Adrenal gland (tissue), 12 donors: Measurements from ENCODE around the gene TRIM16. TPM values are rescaled to one million over a fixed set of nuclear protein-coding genes. Genes with fewer than 3 reads are reported as not detected.

Experiments used
- DNase-seq, 7 donors: peaks; one replicate each; pipeline ENCODE4 v3.0.0-alpha.2; 2019 to 2020
- H3K27ac ChIP-seq, 5 donors: fragments of 200-600 bp; sonication (generic) in 4 of 5; 1 replicate in 3 of 5; 2 replicates in 2 of 5; pipeline versions ENCODE4 v1.5.1 to v1.8.0; 2016 to 2020; ENCODE audit warnings: mild to moderate bottlenecking in 1 of 5
- H3K27me3 ChIP-seq: fragments of 200-600 bp; 2 replicates; pipeline ENCODE4 v1.8.0; 2021
- H3K36me3 ChIP-seq, 2 donors: fragments of 200-600 bp; replicated peaks in 1 of 2; 1 replicate in 1 of 2; 2 replicates in 1 of 2; pipeline versions ENCODE4 v1.5.1 to v1.8.0; 2018 to 2022
- H3K4me1 ChIP-seq, 2 donors: fragments of 200-600 bp; replicated peaks in 1 of 2; 1 replicate in 1 of 2; 2 replicates in 1 of 2; pipeline versions ENCODE4 v1.5.1 to v1.8.0; 2018 to 2021
- H3K4me3 ChIP-seq, 4 donors: fragments of 200-600 bp; sonication (generic) in 3 of 4; one replicate each; pipeline ENCODE4 v1.5.1; 2016 to 2018
- H3K9me3 ChIP-seq, 3 donors: fragments of 200-600 bp; sonication (generic) in 1 of 3; replicated peaks in 1 of 3; 1 replicate in 2 of 3; 2 replicates in 1 of 3; pipeline versions ENCODE4 v1.5.1 to v1.8.0; 2016 to 2021
- POLR2A ChIP-seq, 2 donors: fragments of 450-650 bp; IDR thresholded peaks; one replicate each; pipeline ENCODE4 v1.6.1; 2017; ENCODE audit warnings: antibody characterized with exemption in 2 of 2, mild to moderate bottlenecking in 2 of 2, moderate library complexity in 1 of 2
- WGBS, 4 donors: extraction: QIAGEN DNeasy Blood & Tissue Kit in 2 of 4; methylation state at CpG; one replicate each; pipeline versions ENCODE4 v1.1.5 to v1.1.7; 2013 to 2017; 5-methylcytosine and 5-hydroxymethylcytosine counted together
- intact Hi-C, 2 donors: fragments of 100-400 bp; cut with DNase I; formaldehyde crosslinking; loops; one replicate each; pipeline versions ENCODE4 v1.14.1 to v1.15.0; 2022 to 2023
- polyA plus RNA-seq, 3 donors: library from polyadenylated mRNA; stranded (reverse); fragments of 200-250 nt in 2 of 3; fragments of 350-450 nt in 1 of 3; fragmentation: Illumina TruSeq in 1 of 3; extraction: RNeasy Lipid Tissue Mini Kit (QIAGEN cat#74804) in 1 of 3; gene quantifications; one replicate each; pipeline ENCODE4 v1.2.3, GENCODE V29; 2013 to 2014
- total RNA-seq, 9 donors: library from RNA; depleted of rRNA in 4 of 9; stranded (reverse); fragments of >200 nt in 4 of 9; fragments of 120-200 nt in 1 of 9; fragmentation: NEBNext Ultra II Directional in 1 of 9; extraction: Animal tissue kit (Norgen Biotek cat#: 25700) in 1 of 9; gene quantifications; one replicate each; pipeline versions ENCODE4 v1.1.0 to v1.2.4, GENCODE V29; 2013 to 2023
- TF ChIP-seq, protein P1 (sequence below), 6 experiments: fragments of 450-650 bp in 4 of 6; fragments of 200-600 bp in 2 of 6; sonication (generic) in 1 of 6; IDR thresholded peaks; 1 replicate in 5 of 6; 2 replicates in 1 of 6; pipeline versions ENCODE4 v1.5.1 to v1.8.0; 2016 to 2021; ENCODE audit warnings: antibody characterized with exemption in 6 of 6, mild to moderate bottlenecking in 2 of 6, moderate library complexity in 1 of 6
- donor health status: healthy with polysubstance abuse.
- donor health status: Bipolar disorder and iron deficiency.
- donor health status: DM: yes; HTN: yes; CAD: no.
- donor health status: DM: no; HTN: no; CAD: no.
- donor health status: DM: no; HTN: no; CAD: no.
- donor health status: DM: yes; HTN: yes; CAD: no.

TRIM16 gene
- total and polyA plus RNA-seq, 12 donors, result 7.1 to 109 (median 45.3) TPM

- 71 to 79% (median 75%) methylated on average over 3 to 4 of the region's 4 CpGs for WGBS, 4 donors
- H3K9me3 ChIP-seq, result no peaks in the 10 kb centered on the region
- TF ChIP-seq, protein P1, sequence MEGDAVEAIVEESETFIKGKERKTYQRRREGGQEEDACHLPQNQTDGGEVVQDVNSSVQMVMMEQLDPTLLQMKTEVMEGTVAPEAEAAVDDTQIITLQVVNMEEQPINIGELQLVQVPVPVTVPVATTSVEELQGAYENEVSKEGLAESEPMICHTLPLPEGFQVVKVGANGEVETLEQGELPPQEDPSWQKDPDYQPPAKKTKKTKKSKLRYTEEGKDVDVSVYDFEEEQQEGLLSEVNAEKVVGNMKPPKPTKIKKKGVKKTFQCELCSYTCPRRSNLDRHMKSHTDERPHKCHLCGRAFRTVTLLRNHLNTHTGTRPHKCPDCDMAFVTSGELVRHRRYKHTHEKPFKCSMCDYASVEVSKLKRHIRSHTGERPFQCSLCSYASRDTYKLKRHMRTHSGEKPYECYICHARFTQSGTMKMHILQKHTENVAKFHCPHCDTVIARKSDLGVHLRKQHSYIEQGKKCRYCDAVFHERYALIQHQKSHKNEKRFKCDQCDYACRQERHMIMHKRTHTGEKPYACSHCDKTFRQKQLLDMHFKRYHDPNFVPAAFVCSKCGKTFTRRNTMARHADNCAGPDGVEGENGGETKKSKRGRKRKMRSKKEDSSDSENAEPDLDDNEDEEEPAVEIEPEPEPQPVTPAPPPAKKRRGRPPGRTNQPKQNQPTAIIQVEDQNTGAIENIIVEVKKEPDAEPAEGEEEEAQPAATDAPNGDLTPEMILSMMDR (IDR thresholded peaks at IDR 0.05), result no peak
- no peak overlapping the region for H3K27ac ChIP-seq
- intact Hi-C loops, result no loop called here
- H3K27me3 ChIP-seq, result no peaks in the 10 kb centered on the region
- peak in 5 of 7 donors; percentile 54 to 73 (median 65) for DNase-seq
- no peak overlapping the region for H3K4me3 ChIP-seq
- H3K36me3 ChIP-seq, result no peaks in the 10 kb centered on the region
- H3K4me1 ChIP-seq, result peaks cover 4 to 8% of the 10 kb centered on the region in 2 donors
Measured at GRCh38 chr17:15659663-15660062, 24.4 kb downstream of the TRIM16 start.

- intact Hi-C loops, result no loop called here
- H3K4me3 ChIP-seq, result no peak overlapping the region
- no peak overlapping the region for H3K27ac ChIP-seq
- peaks cover 9 to 11% of the 10 kb centered on the region in 2 donors for H3K4me1 ChIP-seq
- 96 to 98% (median 97%) methylated on average over 6 of the region's 6 CpGs for WGBS, 4 donors
- DNase-seq, result no peak
- H3K9me3 ChIP-seq, result no peaks in the 10 kb centered on the region
- H3K27me3 ChIP-seq, result no peaks in the 10 kb centered on the region
- no peaks in the 10 kb centered on the region for H3K36me3 ChIP-seq
- no peak for TF ChIP-seq POLR2A (IDR thresholded peaks at IDR 0.05)
- TF ChIP-seq, protein P1 (IDR thresholded peaks at IDR 0.05), result no peak
Measured at GRCh38 chr17:15659236-15659635, 24.9 kb downstream of the TRIM16 start.

DNA sequence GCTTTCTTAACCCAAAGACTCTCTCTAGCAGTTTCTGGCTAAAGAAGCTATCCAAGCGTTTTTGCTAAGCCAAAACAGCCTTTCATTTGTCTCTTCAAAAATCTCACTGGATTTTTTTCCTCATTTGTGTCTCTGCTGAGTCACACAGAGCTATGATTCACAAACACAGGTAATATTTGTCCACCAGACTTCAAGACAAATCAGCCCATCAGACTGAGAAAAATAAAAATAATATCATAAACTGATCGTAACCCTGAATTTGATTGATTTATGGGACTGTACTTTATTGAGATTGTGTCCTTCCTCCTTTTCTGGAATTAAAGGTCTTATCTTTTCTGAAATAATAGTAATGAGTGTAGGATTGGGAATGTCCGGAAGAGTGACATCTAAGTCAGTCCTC lies 25.8 kb downstream of the TRIM16 start:
- H3K36me3 ChIP-seq, result no peaks in the 10 kb centered on the region
- no peak overlapping the region for H3K27ac ChIP-seq
- H3K9me3 ChIP-seq, result no peaks in the 10 kb centered on the region
- peaks cover 12 to 20% of the 10 kb centered on the region in 2 donors for H3K4me1 ChIP-seq
- intact Hi-C loops, result no loop called here
- no peak overlapping the region for H3K4me3 ChIP-seq
- no peaks in the 10 kb centered on the region for H3K27me3 ChIP-seq
- no peak for DNase-seq
- TF ChIP-seq POLR2A (IDR thresholded peaks at IDR 0.05), result no peak
- TF ChIP-seq, protein P1 (IDR thresholded peaks at IDR 0.05), result no peak
- 63 to 67% (median 65%) methylated on average over 3 of the region's 3 CpGs for WGBS, 4 donors

GRCh38 chr17:15657868-15658267 lies 26.2 kb downstream of the TRIM16 start:
- Histone ChIP-seq H3K27me3 (no peaks in the 10 kb centered on the region), H3K36me3 (no peaks in the 10 kb centered on the region), H3K27ac (no peak overlapping the region), H3K4me3 (no peak overlapping the region), H3K9me3 (no peaks in the 10 kb centered on the region), H3K4me1 (peaks cover 12 to 20% of the 10 kb centered on the region in 2 donors)
- intact Hi-C loops, result no loop called here
- TF ChIP-seq, protein P1 (IDR thresholded peaks at IDR 0.05), result no peak
- no peak for TF ChIP-seq POLR2A (IDR thresholded peaks at IDR 0.05)
- no peak for DNase-seq
